Right cardiac atrium (tissue), 5 donors: Measurements from ENCODE around the gene RFFL. TPM values are rescaled to one million over a fixed set of nuclear protein-coding genes. Genes with fewer than 3 reads are reported as not detected.

Experiments
- ATAC-seq, 2 donors: fragments of 200-7000 bp; cut with Tn5 transposase; one replicate each; pipeline versions ENCODE4 v1.8.0 to v1.9.1; 2020; ENCODE audit warnings: moderate library complexity in 2 of 2, mild to moderate bottlenecking in 1 of 2
- DNase-seq, 3 donors: peaks; one replicate each; pipeline ENCODE4 v3.0.0-alpha.2; 2020
- H3K27ac ChIP-seq: one replicate; pipeline ENCODE4 v1.5.1; 2013; ENCODE audit warnings: mild to moderate bottlenecking, low read length, control low read depth, moderate library complexity
- H3K27me3 ChIP-seq: one replicate; pipeline ENCODE4 v1.6.1; 2013; ENCODE audit not compliant: control insufficient read depth, insufficient read depth
- H3K4me1 ChIP-seq: one replicate; pipeline ENCODE4 v1.6.1; 2013; ENCODE audit warnings: low read length; ENCODE audit not compliant: control insufficient read depth, insufficient read depth
- H3K4me3 ChIP-seq: one replicate; pipeline ENCODE4 v1.5.1; 2013; ENCODE audit warnings: low read length, control low read depth
- H3K9me3 ChIP-seq: one replicate; pipeline ENCODE4 v1.6.1; 2013; ENCODE audit warnings: low read length; ENCODE audit not compliant: control insufficient read depth
- WGBS: extraction: QIAGEN DNeasy Blood & Tissue Kit; methylation state at CpG from one replicate; pipeline ENCODE4 v1.1.7; 2013; 5-methylcytosine and 5-hydroxymethylcytosine counted together
- intact Hi-C, 4 donors: fragments of 100-400 bp; cut with DNase I; formaldehyde crosslinking; loops; one replicate each; pipeline versions ENCODE4 v1.11.0 to v1.14.0; 2022 to 2023
- polyA plus RNA-seq: library from polyadenylated mRNA; stranded (reverse); fragments of 200-250 nt; gene quantifications from one replicate; pipeline ENCODE4 v1.2.3, GENCODE V29; 2013
- total RNA-seq, 4 donors: library from RNA; stranded (reverse); fragmentation: NEBNext Ultra II Directional; extraction: Animal tissue kit (Norgen Biotek cat#: 25700); gene quantifications; one replicate each; pipeline ENCODE4 v1.2.1, GENCODE V29; 2021
- donor health status: healthy with polysubstance abuse.
- donor health status: DM: no; HTN: yes; CAD: no.
- donor health status: DM: no; HTN: no; CAD: no.
- donor health status: DM: no; HTN: yes; CAD: no; lungs with severe emphysema.
- donor health status: DM: yes; HTN: yes; CAD: no.

The RFFL gene
- total and polyA plus RNA-seq, 5 donors = 5.7 to 20.0 (median 18.0) TPM

DNA sequence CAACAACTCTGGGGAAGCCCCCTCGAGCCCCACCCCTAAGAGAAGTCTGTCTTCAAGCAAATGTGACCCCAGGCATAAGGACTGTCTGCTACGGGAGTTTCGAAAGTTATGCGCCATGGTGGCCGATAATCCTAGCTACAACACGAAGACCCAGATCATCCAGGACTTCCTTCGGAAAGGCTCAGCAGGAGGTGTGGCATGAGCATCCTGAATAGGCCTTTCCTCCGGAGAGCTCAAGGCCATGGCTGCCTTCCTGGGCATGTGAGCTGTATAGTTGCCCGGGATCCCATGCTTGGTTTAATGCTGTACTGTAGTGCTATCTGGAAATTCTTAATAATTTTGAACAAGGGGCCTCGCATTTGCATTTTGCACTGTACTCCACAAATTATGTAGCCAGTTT, 74.0 kb downstream of the RFFL start:
- no peak for ATAC-seq
- 89% methylated on average over 10 of the region's 10 CpGs for WGBS
- Histone ChIP-seq H3K27ac (no peak overlapping the region), H3K4me1 (peaks cover 2% of the 10 kb centered on the region), H3K4me3 (no peak overlapping the region), H3K27me3 (no peaks in the 10 kb centered on the region), H3K9me3 (no peaks in the 10 kb centered on the region)
- intact Hi-C loops = no loop called here
- DNase-seq = no peak

DNA sequence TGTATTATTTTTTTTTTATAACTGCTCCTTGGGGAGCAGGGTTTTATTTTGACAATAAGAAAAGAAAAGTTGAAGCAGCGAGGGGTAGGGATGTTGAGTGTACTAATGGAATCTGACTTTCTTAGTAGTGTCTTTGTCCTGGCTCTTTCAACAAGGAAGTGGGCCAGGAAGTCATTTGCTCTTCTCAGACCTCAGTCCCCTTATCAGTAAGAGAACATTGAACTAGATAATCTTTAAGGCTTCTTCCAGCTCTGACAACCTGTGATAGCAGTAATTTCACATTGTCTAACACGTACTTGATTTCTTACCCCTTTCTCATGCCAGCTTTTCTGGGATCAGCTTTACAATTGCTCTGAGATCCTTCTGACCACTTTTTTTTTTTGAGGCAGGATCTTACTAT, 74.9 kb downstream of the RFFL start:
- Histone ChIP-seq H3K4me1 (peaks cover 2% of the 10 kb centered on the region), H3K27me3 (no peaks in the 10 kb centered on the region), H3K4me3 (no peak overlapping the region), H3K9me3 (no peaks in the 10 kb centered on the region), H3K27ac (no peak overlapping the region)
- DNase-seq (no peak), ATAC-seq (no peak)
- WGBS = 75% methylated on average over 2 of the region's 2 CpGs
- intact Hi-C loops = no loop called here

GRCh38 chr17:34987232-34987631, 76.3 kb downstream of the RFFL start:
- no peak for DNase-seq
- ATAC-seq = no peak
- Histone ChIP-seq H3K4me1 (peaks cover 2% of the 10 kb centered on the region), H3K4me3 (no peak overlapping the region), H3K9me3 (no peaks in the 10 kb centered on the region), H3K27me3 (no peaks in the 10 kb centered on the region), H3K27ac (no peak overlapping the region)
- intact Hi-C loops = no loop called here
- WGBS = 94% methylated on average over 2 of the region's 2 CpGs

DNA sequence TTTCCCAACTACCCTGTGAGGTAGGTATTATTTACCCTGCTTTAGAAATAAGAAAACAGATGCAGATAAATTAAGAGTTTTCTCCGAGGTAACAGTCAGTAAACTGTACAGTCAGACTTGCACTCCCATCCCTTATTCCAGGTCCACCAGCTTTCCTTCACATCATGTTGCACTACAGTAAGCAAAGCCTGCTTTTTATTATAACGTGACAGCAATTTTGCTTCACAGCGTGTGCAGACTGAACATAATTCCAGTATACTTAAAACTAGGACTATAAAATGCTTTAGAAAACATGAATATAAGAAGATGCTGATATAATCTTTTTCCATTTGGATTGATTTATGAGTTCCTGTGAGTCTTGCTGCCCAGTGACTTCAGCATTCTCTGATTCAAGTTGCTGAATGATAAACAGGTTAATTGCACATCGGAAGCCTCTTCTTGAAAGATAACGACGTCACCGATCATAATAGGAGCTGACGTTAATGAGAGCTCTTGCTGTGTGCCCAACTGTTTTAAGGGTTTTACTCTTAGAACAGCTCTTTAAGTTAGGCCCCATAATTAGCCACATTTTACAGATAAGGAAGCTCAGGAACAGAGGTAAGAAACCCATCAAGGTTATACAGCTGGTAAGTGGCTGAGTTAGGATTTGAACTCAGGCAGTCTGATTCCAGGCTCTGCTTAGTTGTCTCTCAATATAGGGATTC, 81.8 kb downstream of the RFFL start:
- Histone ChIP-seq H3K27me3 (no peaks in the 10 kb centered on the region), H3K4me3 (peak overlapping the region; percentile 92), H3K4me1 (no peaks in the 10 kb centered on the region), H3K27ac (no peak overlapping the region), H3K9me3 (no peaks in the 10 kb centered on the region)
- WGBS = 11% methylated on average over 8 of the region's 8 CpGs
- ATAC-seq = no peak
- intact Hi-C loops = loop anchor here in 1 of 4 donors (5.0 kb wide), 1 partner anchor 106 kb away; no protein-coding TSS in a partner anchor
- no peak for DNase-seq

GRCh38 chr17:34980681-34981537, 82.6 kb downstream of the RFFL start:
- Histone ChIP-seq H3K4me1 (no peaks in the 10 kb centered on the region), H3K4me3 (peak overlapping the region; percentile 92), H3K27ac (peak overlapping the region; percentile 98), H3K9me3 (no peaks in the 10 kb centered on the region), H3K27me3 (no peaks in the 10 kb centered on the region)
- peak; percentile 96 for ATAC-seq
- under 1% methylated on average over 69 of the region's 69 CpGs for WGBS
- intact Hi-C loops = loop anchor here in 1 of 4 donors (5.0 kb wide), 1 partner anchor 106 kb away; no protein-coding TSS in a partner anchor
- DNase-seq = peak; percentile 86 to 92 (median 91)

DNA sequence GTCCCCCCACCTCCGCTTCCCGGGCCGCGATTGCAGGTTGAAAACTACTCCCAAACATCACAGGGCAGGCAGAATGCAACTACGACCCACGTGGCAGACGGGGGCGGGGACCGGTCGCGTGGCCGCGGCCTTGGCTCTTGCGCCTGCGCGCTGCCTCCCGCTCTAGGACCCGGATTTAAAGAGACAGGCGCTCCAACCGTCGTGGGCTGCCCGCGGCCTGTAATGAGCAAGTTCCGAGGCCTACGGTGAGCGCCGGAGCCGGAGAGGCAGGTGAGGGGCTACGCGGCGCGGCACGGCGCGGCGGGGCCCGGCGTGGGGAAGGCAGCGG, 83.2 kb downstream of the RFFL start, which contains the start of gene LIG3:
LIG3 (plus strand) TSS at position 160 of the 328 bp plus-strand sequence. CDS start 2,494 bp downstream, outside the sequence.
- ATAC-seq (peak; percentile 93 to 96), DNase-seq (peak; percentile 95 to 98 (median 98))
- Histone ChIP-seq H3K4me3 (peak within 1 kb of the TSS; percentile 92), H3K27me3 (no peaks in the 10 kb centered on the region), H3K9me3 (no peaks in the 10 kb centered on the region), H3K4me1 (no peaks in the 10 kb centered on the region), H3K27ac (peak within 1 kb of the TSS; percentile 98)
- intact Hi-C loops = loop anchor here in 1 of 4 donors (5.0 kb wide), 1 partner anchor 107 kb away; no protein-coding TSS in a partner anchor
- WGBS = under 1% methylated on average over 39 of the region's 39 CpGs

DNA sequence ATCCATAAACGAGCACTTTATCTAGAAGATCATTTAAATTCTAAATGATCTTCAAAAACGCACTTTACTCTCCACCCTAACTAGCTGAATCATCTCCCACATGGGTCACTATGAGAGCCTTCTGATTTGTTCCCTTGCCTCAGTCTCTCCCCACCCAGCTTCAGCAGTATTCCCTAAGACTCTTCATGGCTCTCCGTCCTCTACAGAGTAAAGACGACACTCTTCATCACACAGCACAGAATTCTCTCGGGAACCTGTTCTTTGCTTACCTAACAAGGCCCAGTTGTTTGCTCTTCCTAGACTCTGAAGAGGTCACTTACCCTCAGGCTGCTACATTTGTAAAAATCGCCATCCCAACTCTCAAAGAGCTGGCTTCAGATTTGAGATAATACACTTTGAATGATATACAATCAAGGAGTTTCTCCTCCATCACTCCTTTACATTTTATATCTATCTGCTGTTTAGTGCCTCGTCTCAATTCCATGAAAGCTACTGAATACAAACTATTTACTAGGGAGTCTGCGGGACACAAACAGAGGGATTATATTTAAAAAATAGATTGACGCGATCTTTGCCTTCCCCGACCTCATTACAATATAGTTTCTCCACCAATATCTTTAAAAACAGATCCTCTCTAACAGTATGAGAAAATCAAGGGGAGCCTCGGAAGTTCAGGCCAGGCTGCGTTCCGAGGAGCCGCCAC, 83.7 kb downstream of the RFFL start:
- intact Hi-C loops = loop anchor here in 1 of 4 donors (5.0 kb wide), 1 partner anchor 108 kb away; no protein-coding TSS in a partner anchor
- Histone ChIP-seq H3K9me3 (no peaks in the 10 kb centered on the region), H3K27me3 (no peaks in the 10 kb centered on the region), H3K4me3 (peak overlapping the region; percentile 92), H3K27ac (peak overlapping the region; percentile 7), H3K4me1 (no peaks in the 10 kb centered on the region)
- WGBS = 14% methylated on average over 15 of the region's 15 CpGs
- DNase-seq (no peak), ATAC-seq (peak in 1 of 2 donors; percentile 12)

DNA sequence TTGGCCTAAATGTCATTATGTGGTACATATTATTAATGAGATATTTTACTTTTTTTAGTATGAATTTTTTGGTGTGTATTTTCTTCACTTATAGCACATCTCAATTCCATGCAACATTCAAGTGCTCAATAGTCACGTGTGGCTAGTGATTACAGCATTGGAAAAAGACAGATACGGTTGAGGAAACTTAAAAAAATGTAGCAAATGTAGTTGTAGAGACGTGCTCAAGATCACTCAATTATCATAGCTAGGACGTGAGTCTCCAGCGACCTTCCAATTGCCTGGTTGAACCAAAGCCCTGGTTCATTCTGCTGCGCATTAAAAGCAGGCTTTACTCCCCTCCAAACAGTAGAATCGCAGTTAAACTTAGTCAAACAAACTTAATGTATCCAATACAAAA, 84.4 kb downstream of the RFFL start:
- intact Hi-C loops = no loop called here

GRCh38 chr17:34974794-34975785, 88.4 kb downstream of the RFFL start:
- DNase-seq = no peak
- Histone ChIP-seq H3K4me3 (no peak overlapping the region), H3K9me3 (no peaks in the 10 kb centered on the region), H3K27me3 (no peaks in the 10 kb centered on the region), H3K27ac (no peak overlapping the region), H3K4me1 (no peaks in the 10 kb centered on the region)
- WGBS = 87% methylated on average over 3 of the region's 3 CpGs
- ATAC-seq = no peak
- intact Hi-C loops = no loop called here

More for the DNA sequence above, 84.4 kb downstream of the RFFL start:
- DNase-seq (no peak), ATAC-seq (no peak)
- no peaks in the 10 kb centered on the region for H3K4me1 ChIP-seq
- no peak overlapping the region for H3K4me3 ChIP-seq
- H3K27me3 ChIP-seq = no peaks in the 10 kb centered on the region
- WGBS = 90% methylated on average over 7 of the region's 7 CpGs
- no peaks in the 10 kb centered on the region for H3K9me3 ChIP-seq
- no peak overlapping the region for H3K27ac ChIP-seq

DNA sequence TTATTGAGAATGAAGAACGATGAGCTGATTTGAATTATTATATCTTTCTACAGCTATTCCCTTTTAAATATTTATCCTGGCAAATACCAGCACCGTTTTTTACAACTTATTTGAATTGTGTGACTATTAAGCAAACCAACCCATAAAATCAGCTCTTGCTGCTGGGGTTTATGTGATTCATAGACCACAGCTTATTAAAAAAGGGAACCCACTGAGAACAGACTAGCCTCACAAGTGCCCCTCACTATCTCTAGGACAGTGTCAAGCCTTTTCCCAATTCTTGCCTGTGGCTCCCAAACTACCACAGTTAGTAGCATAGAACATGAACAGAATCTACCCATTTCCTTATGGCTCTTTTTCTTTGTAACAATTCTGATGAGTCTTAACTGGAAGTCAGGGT, 89.3 kb downstream of the RFFL start:
- H3K4me3 ChIP-seq = no peak overlapping the region
- intact Hi-C loops = no loop called here
- H3K27me3 ChIP-seq = no peaks in the 10 kb centered on the region
- no peaks in the 10 kb centered on the region for H3K4me1 ChIP-seq
- no peaks in the 10 kb centered on the region for H3K9me3 ChIP-seq
- WGBS = 35% methylated on average over 2 of the region's 2 CpGs
- no peak for DNase-seq
- H3K27ac ChIP-seq = no peak overlapping the region
- no peak for ATAC-seq
